ENCODE data around the gene FOXL3. TPM values are rescaled to one million over a fixed set of nuclear protein-coding genes. Genes with fewer than 3 reads are reported as not detected.
"Not testable (repeated sequence)": the region's sequence is repeated elsewhere in the genome, so short reads cannot be mapped to it uniquely, and the experiment has no call there.

FOXL3 gene
- total RNA-seq, 1 experiment from 2014 or later: not detected

GRCh38 chr7:255038-255435 lies 34.9 kb upstream of the FOXL3 start:
- no peak for DNase-seq (ENCODE audit: low read depth)

- DNase-seq (ENCODE audit: low read depth): no peak
These were observed 34.1 kb upstream of the FOXL3 start for GRCh38 chr7:255721-256361.

DNA sequence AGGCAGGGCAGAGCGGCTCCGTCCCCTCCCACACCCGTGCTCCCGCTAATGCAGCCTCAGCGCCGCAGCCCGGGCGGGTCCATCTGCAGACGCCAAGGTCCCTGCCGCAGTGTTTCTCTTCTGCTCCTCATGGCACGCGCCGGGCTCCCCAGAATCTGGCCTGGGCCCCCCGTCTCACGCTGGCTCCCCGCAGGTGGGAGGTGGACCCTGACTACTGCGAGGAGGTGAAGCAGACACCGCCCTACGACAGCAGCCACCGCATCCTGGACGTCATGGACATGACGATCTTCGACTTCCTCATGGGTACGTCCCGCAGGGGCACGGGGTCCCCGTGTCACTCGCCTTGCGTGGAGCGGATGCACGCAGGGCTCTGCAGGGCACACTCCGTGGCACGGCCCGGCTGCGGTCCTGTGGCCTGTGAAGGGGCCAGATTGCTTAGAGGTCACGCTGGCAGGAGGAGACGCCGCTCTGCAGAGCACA lies 33.5 kb upstream of the FOXL3 start:
- no peak for DNase-seq (ENCODE audit: low read depth)

GRCh38 chr7:256981-257646 lies 32.9 kb upstream of the FOXL3 start:
- DNase-seq (ENCODE audit: low read depth): no peak

GRCh38 chr7:257647-257992 lies 32.4 kb upstream of the FOXL3 start:
- no peak for DNase-seq (ENCODE audit: low read depth)

DNA sequence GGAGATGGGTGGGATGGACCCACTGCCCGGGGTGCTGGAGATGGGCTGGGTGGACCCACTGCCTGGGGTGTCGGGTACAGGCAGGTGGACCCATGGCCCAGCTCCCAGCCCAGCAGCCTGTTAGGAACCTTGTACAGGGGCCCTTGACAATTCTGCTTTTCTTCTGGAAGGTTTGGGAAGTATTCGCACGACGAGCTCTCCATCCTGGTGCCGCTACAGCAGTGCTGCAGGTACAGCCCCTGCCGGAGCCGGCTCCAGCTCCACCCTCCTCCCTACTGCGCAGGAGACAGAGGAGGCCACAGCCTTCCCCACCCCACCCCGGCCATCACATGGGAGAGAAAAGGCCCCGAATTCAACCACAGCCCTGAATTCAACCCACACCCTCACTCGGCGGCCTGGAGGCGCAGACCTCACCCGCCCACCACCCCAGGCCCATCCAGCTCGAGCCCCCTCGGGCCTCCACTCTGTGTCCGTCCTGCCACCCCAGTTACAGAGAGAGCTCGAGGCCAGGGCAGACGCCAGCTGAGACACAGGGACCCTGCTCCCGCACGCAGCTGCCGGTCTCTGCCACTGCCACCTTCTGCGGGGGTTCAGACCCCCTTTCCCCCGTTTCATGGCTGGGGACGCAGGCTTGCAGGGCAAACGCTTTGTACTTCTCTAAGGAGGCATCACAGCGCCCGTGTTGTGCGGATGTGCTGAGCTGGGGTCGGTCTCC lies 31.3 kb upstream of the FOXL3 start:
- DNase-seq (ENCODE audit: low read depth): no peak

DNA sequence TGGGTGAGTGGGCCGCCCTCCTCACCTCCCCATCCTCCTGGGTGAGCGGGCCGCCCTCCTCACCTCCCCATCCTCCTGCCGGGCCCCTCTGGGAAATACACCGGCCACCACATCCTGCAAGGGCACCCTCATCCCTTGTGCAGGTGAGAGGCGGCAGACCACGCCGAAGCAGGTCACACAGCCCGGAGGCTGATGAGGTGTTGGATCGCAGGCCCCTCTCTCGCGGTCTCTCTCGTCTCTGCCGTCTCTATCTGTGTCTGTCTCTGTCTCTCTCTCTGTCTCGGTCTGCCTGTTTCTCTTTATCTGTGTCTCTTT lies 30.8 kb upstream of the FOXL3 start:
- no peak for DNase-seq (ENCODE audit: low read depth)

GRCh38 chr7:259751-260405 lies 30.1 kb upstream of the FOXL3 start:
- no peak for DNase-seq (ENCODE audit: low read depth)

DNA sequence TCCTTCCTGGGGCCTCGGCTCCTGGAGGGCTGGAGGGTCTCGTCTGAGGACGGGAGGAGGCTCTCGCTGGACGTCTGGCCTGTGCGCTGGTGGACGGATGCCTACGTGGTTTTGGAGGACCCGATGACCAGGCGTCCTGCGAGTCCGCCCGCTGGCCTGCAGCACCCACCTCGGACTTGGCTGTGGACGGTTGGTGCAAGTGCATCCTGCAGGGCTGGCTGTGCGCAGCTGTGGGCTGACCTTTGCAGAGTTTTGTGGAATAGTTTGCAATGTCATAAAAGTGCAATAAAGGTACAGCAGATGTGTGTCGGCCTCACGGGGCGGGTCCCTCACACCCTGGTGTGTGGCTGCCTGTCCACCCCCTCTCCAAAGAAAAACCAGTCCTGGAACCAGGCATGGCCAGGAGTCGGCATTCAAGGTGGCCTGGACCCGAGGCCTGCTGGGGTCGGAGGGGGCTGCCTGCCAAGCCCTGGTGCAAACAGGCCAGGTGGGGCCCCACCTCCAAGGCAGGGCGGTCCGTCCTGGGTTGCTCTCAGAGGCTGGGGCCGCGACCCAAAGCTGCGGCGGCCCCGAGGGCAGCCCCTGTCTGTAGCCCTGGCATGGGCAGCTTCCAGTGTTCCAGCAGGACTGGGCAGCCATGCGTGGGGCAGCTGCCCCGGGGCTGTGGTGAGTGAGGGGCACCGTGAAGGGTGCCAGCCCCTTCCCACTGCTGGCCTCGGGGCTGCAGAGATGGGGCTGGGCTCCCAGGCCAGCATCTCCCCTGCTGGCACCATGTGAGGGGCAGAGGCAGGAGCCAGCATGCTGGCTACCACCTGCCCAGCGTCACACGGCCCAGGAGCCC lies 29.3 kb upstream of the FOXL3 start:
- DNase-seq (ENCODE audit: low read depth): no peak

- DNase-seq (ENCODE audit: low read depth): peak; percentile 29
These were observed 28.4 kb upstream of the FOXL3 start for GRCh38 chr7:261341-262250.

GRCh38 chr7:262251-262572 lies 27.8 kb upstream of the FOXL3 start:
- no peak for DNase-seq (ENCODE audit: low read depth)

- DNase-seq (ENCODE audit: low read depth): not testable (repeated sequence)
These were observed 27.2 kb upstream of the FOXL3 start for GRCh38 chr7:262631-263311.

DNA sequence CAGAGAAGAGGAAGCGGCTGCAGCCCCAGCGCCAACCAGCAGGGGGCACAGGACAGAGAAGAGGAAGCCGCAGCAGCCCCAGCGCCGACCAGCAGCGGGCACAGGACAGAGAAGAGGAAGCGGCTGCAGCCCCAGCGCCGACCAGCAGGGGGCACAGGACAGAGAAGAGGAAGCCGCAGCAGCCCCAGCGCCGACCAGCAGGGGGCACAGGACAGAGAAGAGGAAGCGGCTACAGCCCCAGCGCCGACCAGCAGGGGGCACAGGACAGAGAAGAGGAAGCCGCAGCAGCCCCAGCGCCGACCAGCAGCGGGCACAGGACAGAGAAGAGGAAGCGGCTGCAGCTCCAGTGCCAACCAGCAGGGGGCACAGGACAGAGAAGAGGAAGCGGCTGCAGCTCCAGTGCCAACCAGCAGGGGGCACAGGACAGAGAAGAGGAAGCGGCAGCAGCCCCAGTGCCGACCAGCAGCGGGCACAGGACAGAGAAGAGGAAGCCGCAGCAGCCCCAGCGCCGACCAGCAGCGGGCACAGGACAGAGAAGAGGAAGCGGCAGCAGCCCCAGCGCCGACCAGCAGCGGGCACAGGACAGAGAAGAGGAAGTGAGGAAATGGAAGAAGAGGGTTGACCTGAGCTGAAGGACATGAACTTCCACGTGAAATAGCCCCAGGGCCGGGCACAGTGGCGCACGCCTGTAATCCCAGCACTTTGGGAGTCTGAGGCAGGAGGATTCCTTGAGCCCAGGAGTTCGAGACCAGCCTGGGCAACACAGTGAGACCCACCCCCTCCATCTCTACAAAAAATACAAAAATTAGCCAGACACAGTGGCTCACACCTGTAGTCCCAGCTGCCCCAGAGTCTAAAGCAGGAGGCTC lies 26.3 kb upstream of the FOXL3 start:
- not testable (repeated sequence) for DNase-seq (ENCODE audit: low read depth)

GRCh38 chr7:264541-265191 lies 25.3 kb upstream of the FOXL3 start:
- DNase-seq (ENCODE audit: low read depth): peak; percentile 37

- DNase-seq (ENCODE audit: low read depth): peak; percentile 38
These were observed 24.6 kb upstream of the FOXL3 start for GRCh38 chr7:265192-265997.

DNA sequence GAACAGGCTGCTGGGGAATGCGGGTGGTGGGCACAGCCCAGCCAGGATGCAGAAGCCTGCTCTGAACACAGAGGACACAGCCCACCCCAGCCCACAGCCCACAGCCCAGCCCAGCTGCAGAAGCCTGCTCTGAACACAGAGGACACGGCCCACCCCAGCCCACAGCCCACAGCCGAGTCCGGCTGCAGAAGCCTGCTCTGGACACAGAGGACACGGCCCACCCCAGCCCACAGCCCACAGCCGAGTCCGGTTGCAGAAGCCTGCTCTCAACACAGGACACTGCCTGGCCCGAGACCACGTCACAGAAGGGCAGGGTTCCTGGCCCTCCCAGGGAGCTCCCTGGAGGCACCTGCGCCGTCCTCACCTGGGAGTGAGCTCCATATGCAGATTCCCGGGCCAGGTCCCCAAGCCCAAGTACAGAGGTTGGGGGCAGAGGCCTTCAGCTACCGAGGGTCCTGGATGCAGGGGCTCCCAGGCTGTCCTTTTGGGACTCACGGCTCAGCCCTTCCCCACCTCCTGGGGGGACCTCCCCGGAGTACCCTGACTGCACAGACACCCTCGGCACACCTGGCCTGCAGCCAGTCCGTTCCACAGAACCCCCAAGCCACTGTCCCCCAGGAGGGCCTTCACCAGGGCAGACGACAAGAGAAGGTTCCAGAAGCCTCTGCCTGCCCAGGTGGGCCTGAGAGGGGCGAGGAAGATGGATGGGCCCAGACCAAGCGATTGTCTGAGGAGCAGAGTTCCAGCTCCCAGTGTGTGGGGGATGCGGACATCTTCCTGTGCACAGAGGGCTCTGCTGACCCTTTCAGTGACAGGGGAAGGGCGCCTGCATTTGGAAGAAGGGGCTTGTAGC lies 23.7 kb upstream of the FOXL3 start:
- no peak for DNase-seq (ENCODE audit: low read depth)
